H1 (cell line): ENCODE results near the gene PRICKLE2. TPM values are rescaled to one million over a fixed set of nuclear protein-coding genes. Genes with fewer than 3 reads are reported as not detected.

Experiments used
- CTCF ChIA-PET: fragments of 300-600 bp; sonication (Branson Sonifier 250); formaldehyde crosslinking; loops from one replicate; lab custom pipeline; 2021; ENCODE audit not compliant: partially characterized antibody; lab: Charles Lee
- POLR2A ChIA-PET: fragments of 300-600 bp; sonication (Branson Sonifier 250); formaldehyde crosslinking; loops from one replicate; lab custom pipeline; 2021; ENCODE audit warnings: inconsistent platforms; ENCODE audit not compliant: partially characterized antibody; lab: Charles Lee
- DNase-seq, 2 experiments: peaks; one replicate each; pipeline versions ENCODE4 v3.0.0 to v3.0.0-alpha.2; 2010 to 2022; ENCODE audit warnings: low spot score in 2 of 2, low read depth in 1 of 2, mixed read lengths in 1 of 2
- FAIRE-seq: peaks from 2 replicates; lab custom pipeline; 2011; peaks lifted over from hg19 to GRCh38; lab: Jason Lieb, UNC
- H2AFZ ChIP-seq: 2 replicates; pipeline ENCODE4 v1.8.1; 2012; ENCODE audit warnings: low read length, inconsistent platforms
- H2AK5ac ChIP-seq: 2 replicates; pipeline ENCODE4 v1.6.1; 2013; ENCODE audit warnings: low read depth, low read length
- H2BK120ac ChIP-seq: replicated peaks from 2 replicates; pipeline ENCODE3; 2013; ENCODE audit warnings: low read depth, low read length, inconsistent platforms
- H2BK12ac ChIP-seq: 2 replicates; pipeline ENCODE4 v1.6.1; 2013; ENCODE audit warnings: low read depth, low read length
- H2BK15ac ChIP-seq: 2 replicates; pipeline ENCODE4 v1.6.1; 2013; ENCODE audit warnings: low read length
- H2BK20ac ChIP-seq: 2 replicates; pipeline ENCODE4 v1.6.1; 2013; ENCODE audit warnings: low read length
- H2BK5ac ChIP-seq: 2 replicates; pipeline ENCODE4 v1.6.1; 2013; ENCODE audit warnings: low read depth, low read length
- H3K14ac ChIP-seq: 2 replicates; pipeline ENCODE4 v1.6.1; 2013; ENCODE audit warnings: inconsistent platforms; ENCODE audit not compliant: insufficient read length
- H3K18ac ChIP-seq: 2 replicates; pipeline ENCODE4 v1.6.1; 2013; ENCODE audit warnings: low read length; ENCODE audit errors: extremely low read depth
- H3K23ac ChIP-seq: 2 replicates; pipeline ENCODE4 v1.6.1; 2013; ENCODE audit warnings: inconsistent platforms; ENCODE audit not compliant: insufficient read length
- H3K23me2 ChIP-seq: 2 replicates; pipeline ENCODE4 v1.6.1; 2013; ENCODE audit warnings: low read depth, low read length
- H3K27ac ChIP-seq: 2 replicates; pipeline ENCODE4 v1.6.1; 2011; ENCODE audit warnings: low read depth, low read length, inconsistent platforms
- H3K27me3 ChIP-seq, 4 experiments: replicated peaks in 1 of 4; 1 replicate in 1 of 4; 2 replicates in 3 of 4; pipeline versions ENCODE4 v1.6.1 to v1.8.1; 2011 to 2013; ENCODE audit warnings: low read length in 3 of 4, mild to moderate bottlenecking in 3 of 4, inconsistent platforms in 2 of 4, mixed read lengths in 2 of 4, moderate library complexity in 1 of 4; ENCODE audit not compliant: control insufficient read depth in 3 of 4, insufficient read depth in 3 of 4; ENCODE audit errors: extremely low read depth in 1 of 4
- H3K36me3 ChIP-seq, 4 experiments: 2 replicates each; pipeline versions ENCODE4 v1.6.1 to v1.8.1; 2011 to 2013; ENCODE audit warnings: mild to moderate bottlenecking in 4 of 4, low read length in 3 of 4, moderate library complexity in 2 of 4, control low read depth in 1 of 4, inconsistent platforms in 1 of 4; ENCODE audit not compliant: insufficient read depth in 4 of 4, control insufficient read depth in 2 of 4
- H3K4ac ChIP-seq: replicated peaks from 2 replicates; pipeline ENCODE3; 2013; ENCODE audit warnings: low read length, low read depth, mixed read lengths, inconsistent platforms; ENCODE audit not compliant: insufficient read length
- H3K4me1 ChIP-seq, 4 experiments: replicated peaks in 1 of 4; 1 replicate in 1 of 4; 2 replicates in 3 of 4; pipeline versions ENCODE4 v1.6.1 to v1.8.1; 2011 to 2013; ENCODE audit warnings: low read length in 3 of 4, inconsistent platforms in 2 of 4, mixed read lengths in 1 of 4; ENCODE audit not compliant: insufficient read depth in 4 of 4, control insufficient read depth in 3 of 4
- H3K4me2 ChIP-seq, 2 experiments: 2 replicates each; pipeline versions ENCODE4 v1.6.1 to v1.8.1; 2011 to 2013; ENCODE audit warnings: low read depth in 2 of 2, low read length in 2 of 2, control low read depth in 1 of 2, inconsistent platforms in 1 of 2, mild to moderate bottlenecking in 1 of 2; ENCODE audit not compliant: insufficient read depth in 1 of 2
- H3K4me3 ChIP-seq, 4 experiments: fragments of 200-600, 300-600 bp in 1 of 4; sonication (generic), shearing (Covaris generic), sonication (Bioruptor Twin) in 1 of 4; 2 replicates each; pipeline versions ENCODE4 v1.5.1 to v1.8.1; 2011 to 2016; ENCODE audit warnings: low read length in 4 of 4, low read depth in 3 of 4, control low read depth in 2 of 4, inconsistent platforms in 2 of 4, mild to moderate bottlenecking in 2 of 4, mixed read lengths in 1 of 4, moderate library complexity in 1 of 4; ENCODE audit not compliant: insufficient read depth in 2 of 4; ENCODE audit errors: extremely low read depth in 1 of 4
- H3K56ac ChIP-seq: replicated peaks from 2 replicates; pipeline ENCODE3; 2013; ENCODE audit warnings: low read depth, mild to moderate bottlenecking, mixed read lengths, low read length, inconsistent platforms; ENCODE audit not compliant: insufficient read length
- H3K79me1 ChIP-seq: 2 replicates; pipeline ENCODE4 v1.6.1; 2013; ENCODE audit warnings: low read depth, low read length, control low read depth
- H3K79me2 ChIP-seq, 2 experiments: 2 replicates each; pipeline versions ENCODE4 v1.6.1 to v1.8.1; 2012 to 2013; ENCODE audit warnings: low read length in 2 of 2, mild to moderate bottlenecking in 2 of 2, inconsistent platforms in 1 of 2; ENCODE audit not compliant: insufficient read depth in 2 of 2, control insufficient read depth in 1 of 2
- H3K9ac ChIP-seq, 4 experiments: replicated peaks in 1 of 4; 1 replicate in 1 of 4; 2 replicates in 3 of 4; pipeline versions ENCODE4 v1.6.1 to v1.8.1; 2011 to 2013; ENCODE audit warnings: low read depth in 3 of 4, low read length in 3 of 4, control low read depth in 2 of 4, mild to moderate bottlenecking in 2 of 4, moderate library complexity in 2 of 4, inconsistent platforms in 1 of 4; ENCODE audit errors: extremely low read depth in 1 of 4
- H3K9me3 ChIP-seq, 2 experiments: 2 replicates each; pipeline versions ENCODE4 v1.6.1 to v1.8.1; 2012 to 2013; ENCODE audit warnings: mild to moderate bottlenecking in 2 of 2, moderate library complexity in 2 of 2, control low read depth in 1 of 2, inconsistent platforms in 1 of 2, low read depth in 1 of 2, low read length in 1 of 2, mixed read lengths in 1 of 2; ENCODE audit not compliant: insufficient read depth in 2 of 2
- H4K20me1 ChIP-seq, 2 experiments: replicated peaks in 1 of 2; 2 replicates each; pipeline versions ENCODE3 to v1.8.1; 2011 to 2013; ENCODE audit warnings: inconsistent platforms in 2 of 2, low read length in 2 of 2, mild to moderate bottlenecking in 1 of 2; ENCODE audit not compliant: insufficient read depth in 2 of 2, control insufficient read depth in 1 of 2
- H4K5ac ChIP-seq: 2 replicates; pipeline ENCODE4 v1.6.1; 2013; ENCODE audit warnings: low read length, low read depth, mixed read lengths, inconsistent platforms; ENCODE audit not compliant: insufficient read length
- H4K8ac ChIP-seq: 2 replicates; pipeline ENCODE4 v1.8.0; 2013; ENCODE audit warnings: mild to moderate bottlenecking, moderate library complexity, low read length, inconsistent platforms; ENCODE audit not compliant: insufficient read depth; ENCODE audit errors: extremely low read depth
- H4K91ac ChIP-seq: replicated peaks from 2 replicates; pipeline ENCODE3; 2013; ENCODE audit warnings: low read length, mixed read lengths, inconsistent platforms; ENCODE audit not compliant: insufficient read length
- ATF3 ChIP-seq: IDR thresholded peaks from 2 replicates; pipeline ENCODE4 v1.6.1; 2011; ENCODE audit warnings: low read depth, mild to moderate bottlenecking, low read length; ENCODE audit not compliant: insufficient read depth
- EZH2 ChIP-seq: fragments of 200-600 bp; sonication (generic); IDR thresholded peaks from 2 replicates; pipeline ENCODE4 v1.7.1; 2012; ENCODE audit warnings: low read depth, mild to moderate bottlenecking, moderate library complexity, low read length, inconsistent platforms; ENCODE audit not compliant: severe bottlenecking
- HDAC6 ChIP-seq: IDR thresholded peaks from one replicate; pipeline ENCODE4 v1.7.1; 2012; ENCODE audit warnings: low read depth, mild to moderate bottlenecking, inconsistent platforms, low read length, moderate library complexity
- MAX ChIP-seq: IDR thresholded peaks from 2 replicates; pipeline ENCODE4 v1.6.1; 2012; ENCODE audit warnings: inconsistent platforms
- NANOG ChIP-seq: IDR thresholded peaks from 2 replicates; pipeline ENCODE4 v1.6.1; 2011; ENCODE audit warnings: low read length, low read depth, mild to moderate bottlenecking, inconsistent platforms; ENCODE audit not compliant: insufficient read depth, poor library complexity, severe bottlenecking
- SP2 ChIP-seq: IDR thresholded peaks from 2 replicates; pipeline ENCODE4 v1.6.1; 2012; ENCODE audit warnings: mild to moderate bottlenecking, low read length, inconsistent platforms
- SRF ChIP-seq: IDR thresholded peaks from 2 replicates; pipeline ENCODE4 v1.6.1; 2011; ENCODE audit warnings: mild to moderate bottlenecking, low read depth, low read length, moderate library complexity
- SUZ12 ChIP-seq: fragments of 200-600 bp; sonication (generic); IDR thresholded peaks from 2 replicates; pipeline ENCODE4 v1.6.1; 2012; ENCODE audit warnings: mild to moderate bottlenecking, inconsistent platforms, low read length, moderate library complexity, mixed read lengths
- WGBS, 2 experiments: shearing (Covaris generic) in 1 of 2; methylation state at CpG; one replicate each; pipeline versions ENCODE4 v1.1.6 to v1.1.7; 2013 to 2015; ENCODE audit warnings: low lambda C conversion rate in 2 of 2, mixed read lengths in 2 of 2, inconsistent platforms in 1 of 2, low coverage in 1 of 2, missing lambda C conversion rate in 1 of 2; ENCODE audit not compliant: insufficient replicate concordance in 2 of 2, insufficient coverage in 1 of 2, insufficient read length in 1 of 2; ENCODE audit errors: extremely low coverage in 1 of 2, missing lambda C conversion rate in 1 of 2; 5-methylcytosine and 5-hydroxymethylcytosine counted together
- polyA plus RNA-seq, 7 experiments: library from polyadenylated mRNA; depleted of rRNA in 3 of 7; stranded (reverse) in 5 of 7; unstranded in 2 of 7; fragments of >200 nt in 5 of 7; fragments of 200-250 nt in 2 of 7; gene quantifications; 1 replicate in 5 of 7; 2 replicates in 1 of 7; 4 replicates in 1 of 7; pipeline versions ENCODE4 v1.2.1 to v1.2.3, GENCODE V29; 2011 to 2013; ENCODE audit warnings: missing spikeins in 2 of 7, mixed read lengths in 2 of 7
- total RNA-seq: library from RNA; stranded (reverse); fragmentation: NEBNext Ultra II Directional; extraction: Animal tissue kit (Norgen Biotek cat#: 25700); gene quantifications from 2 replicates; pipeline ENCODE4 v1.2.1, GENCODE V29; 2021
- TF ChIP-seq, protein P1 (sequence below), 3 experiments: IDR thresholded peaks; 1 replicate in 2 of 3; 2 replicates in 1 of 3; pipeline versions ENCODE4 v1.5.1 to v1.6.1; 2011; ENCODE audit warnings: low read length in 3 of 3, mild to moderate bottlenecking in 3 of 3, inconsistent platforms in 2 of 3, low read depth in 1 of 3, moderate library complexity in 1 of 3; ENCODE audit not compliant: insufficient read depth in 1 of 3; ENCODE audit errors: control extremely low read depth in 1 of 3

PRICKLE2 gene
- total and polyA plus RNA-seq, 2 of the 8 experiments (the other 6 are each of a cell fraction or from before 2014, with no cell fraction given) = 2.9 to 8.0 TPM

- no peak overlapping the region for H3K14ac ChIP-seq
- H3K27me3 ChIP-seq = no peaks in the 10 kb centered on the region
- DNase-seq (no peak), FAIRE-seq (no peak)
- H2AFZ ChIP-seq = no peak overlapping the region
- H3K9ac ChIP-seq = no peak overlapping the region
- no peak overlapping the region for H3K23ac ChIP-seq
- H4K8ac ChIP-seq = no peak overlapping the region
- H3K79me2 ChIP-seq = no peaks in the 10 kb centered on the region
- peaks cover 3 to 22% (median 17%) of the 10 kb centered on the region in 4 experiments; a peak in 6 of 7 replicates for H3K4me1 ChIP-seq
- H3K4me2 ChIP-seq = no peak overlapping the region
- H3K18ac ChIP-seq = no peak overlapping the region
- H3K4ac ChIP-seq = no peak overlapping the region
- no peak overlapping the region for H4K5ac ChIP-seq
- no peak overlapping the region for H2BK120ac ChIP-seq
- CTCF ChIA-PET = interaction anchor here (0.7 to 1.1 kb wide), 3 partner anchors 12 to 179 kb away, joined by 3 read pairs; partner anchors contain the start of gene PRICKLE2
- no peak overlapping the region for H2BK5ac ChIP-seq
- H2BK20ac ChIP-seq = no peak overlapping the region
- H3K56ac ChIP-seq = no peak overlapping the region
- H4K91ac ChIP-seq = no peak overlapping the region
- no peaks in the 10 kb centered on the region for H3K23me2 ChIP-seq
- H3K79me1 ChIP-seq = no peaks in the 10 kb centered on the region
- H4K20me1 ChIP-seq = no peaks in the 10 kb centered on the region
- H3K9me3 ChIP-seq = no peaks in the 10 kb centered on the region
- POLR2A ChIA-PET = no interaction called here
- H3K4me3 ChIP-seq = no peak overlapping the region
- no peaks in the 10 kb centered on the region for H3K36me3 ChIP-seq
- no peak overlapping the region for H2BK12ac ChIP-seq
- no peak overlapping the region for H2AK5ac ChIP-seq
- 92% methylated on average over 3 of the region's 3 CpGs; no CpG with 5 or more reads in 1 of the 2 experiments for WGBS, 2 experiments
- H3K27ac ChIP-seq = no peak overlapping the region
- no peak overlapping the region for H2BK15ac ChIP-seq
- TF ChIP-seq EZH2 (no peak), SUZ12 (no peak), MAX (no peak), SRF (no peak), NANOG (no peak), SP2 (no peak), ATF3 (no peak), HDAC6 (no peak)
- TF ChIP-seq, protein P1, sequence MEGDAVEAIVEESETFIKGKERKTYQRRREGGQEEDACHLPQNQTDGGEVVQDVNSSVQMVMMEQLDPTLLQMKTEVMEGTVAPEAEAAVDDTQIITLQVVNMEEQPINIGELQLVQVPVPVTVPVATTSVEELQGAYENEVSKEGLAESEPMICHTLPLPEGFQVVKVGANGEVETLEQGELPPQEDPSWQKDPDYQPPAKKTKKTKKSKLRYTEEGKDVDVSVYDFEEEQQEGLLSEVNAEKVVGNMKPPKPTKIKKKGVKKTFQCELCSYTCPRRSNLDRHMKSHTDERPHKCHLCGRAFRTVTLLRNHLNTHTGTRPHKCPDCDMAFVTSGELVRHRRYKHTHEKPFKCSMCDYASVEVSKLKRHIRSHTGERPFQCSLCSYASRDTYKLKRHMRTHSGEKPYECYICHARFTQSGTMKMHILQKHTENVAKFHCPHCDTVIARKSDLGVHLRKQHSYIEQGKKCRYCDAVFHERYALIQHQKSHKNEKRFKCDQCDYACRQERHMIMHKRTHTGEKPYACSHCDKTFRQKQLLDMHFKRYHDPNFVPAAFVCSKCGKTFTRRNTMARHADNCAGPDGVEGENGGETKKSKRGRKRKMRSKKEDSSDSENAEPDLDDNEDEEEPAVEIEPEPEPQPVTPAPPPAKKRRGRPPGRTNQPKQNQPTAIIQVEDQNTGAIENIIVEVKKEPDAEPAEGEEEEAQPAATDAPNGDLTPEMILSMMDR (IDR thresholded peaks at IDR 0.05; ENCODE audit: control extremely low read depth in 1 of 3, insufficient read depth in 1 of 3, low read depth in 1 of 3, low read length in 3 of 3) = no peak
These were observed 178.7 kb downstream of the PRICKLE2 start for GRCh38 chr3:64046592-64046991.
